HG03457 (cell line): ENCODE data around the gene MPG.
A peak's percentile ranks its signal among the peaks of the same experiment; 100 is the strongest.
"Not testable (repeated sequence)": the region's sequence is repeated elsewhere in the genome, so short reads cannot be mapped to it uniquely, and the experiment has no call there.

Experiments
- ATAC-seq: cut with Tn5 transposase; IDR thresholded peaks from one replicate; pipeline ENCODE4 v1.9.1; 2021; ENCODE audit warnings: moderate number of reproducible peaks; ENCODE audit not compliant: unreplicated experiment

Gene MPG

GRCh38 chr16:77807-78443 lies at the start of gene MPG:
Gene MPG (plus strand): TSS chr16:78225. CDS start chr16:78310, 85 bp downstream.
- ATAC-seq: peak; percentile 49

GRCh38 chr16:30627-31026 lies 47.4 kb upstream of the MPG start:
- ATAC-seq: not testable (repeated sequence)

- not testable (repeated sequence) for ATAC-seq
Measured at GRCh38 chr16:33154-33876, 44.7 kb upstream of the MPG start.

GRCh38 chr16:33877-34647 lies 44.0 kb upstream of the MPG start:
- ATAC-seq: no peak

GRCh38 chr16:34648-34987 lies 43.4 kb upstream of the MPG start:
- no peak for ATAC-seq

- no peak for ATAC-seq
Measured at GRCh38 chr16:35011-35677, 42.9 kb upstream of the MPG start.

- no peak for ATAC-seq
Measured at GRCh38 chr16:35678-36305, 42.2 kb upstream of the MPG start.

- ATAC-seq: no peak
Measured at GRCh38 chr16:36336-36984, 41.6 kb upstream of the MPG start.

GRCh38 chr16:37511-37910 lies 40.5 kb upstream of the MPG start:
- no peak for ATAC-seq

GRCh38 chr16:38206-38605 lies 39.8 kb upstream of the MPG start:
- ATAC-seq: not testable (repeated sequence)

- ATAC-seq: no peak
Measured at GRCh38 chr16:38941-39892, 38.8 kb upstream of the MPG start.

- ATAC-seq: no peak
Measured at GRCh38 chr16:41439-42068, 36.5 kb upstream of the MPG start.

- ATAC-seq: no peak
Measured at GRCh38 chr16:42069-42457, 36.0 kb upstream of the MPG start.

GRCh38 chr16:42691-43090 lies 35.3 kb upstream of the MPG start:
- no peak for ATAC-seq

- ATAC-seq: no peak
Measured at GRCh38 chr16:43294-43693, 34.7 kb upstream of the MPG start.

- no peak for ATAC-seq
Measured at GRCh38 chr16:44655-45054, 33.4 kb upstream of the MPG start.

- no peak for ATAC-seq
Measured at GRCh38 chr16:45454-45853, 32.6 kb upstream of the MPG start.

GRCh38 chr16:46510-46909 lies 31.5 kb upstream of the MPG start:
- ATAC-seq: not testable (repeated sequence)

GRCh38 chr16:47234-47633 lies 30.8 kb upstream of the MPG start:
- ATAC-seq: no peak
